ENCODE data around the gene MAP4K4.

The MAP4K4 gene

DNA sequence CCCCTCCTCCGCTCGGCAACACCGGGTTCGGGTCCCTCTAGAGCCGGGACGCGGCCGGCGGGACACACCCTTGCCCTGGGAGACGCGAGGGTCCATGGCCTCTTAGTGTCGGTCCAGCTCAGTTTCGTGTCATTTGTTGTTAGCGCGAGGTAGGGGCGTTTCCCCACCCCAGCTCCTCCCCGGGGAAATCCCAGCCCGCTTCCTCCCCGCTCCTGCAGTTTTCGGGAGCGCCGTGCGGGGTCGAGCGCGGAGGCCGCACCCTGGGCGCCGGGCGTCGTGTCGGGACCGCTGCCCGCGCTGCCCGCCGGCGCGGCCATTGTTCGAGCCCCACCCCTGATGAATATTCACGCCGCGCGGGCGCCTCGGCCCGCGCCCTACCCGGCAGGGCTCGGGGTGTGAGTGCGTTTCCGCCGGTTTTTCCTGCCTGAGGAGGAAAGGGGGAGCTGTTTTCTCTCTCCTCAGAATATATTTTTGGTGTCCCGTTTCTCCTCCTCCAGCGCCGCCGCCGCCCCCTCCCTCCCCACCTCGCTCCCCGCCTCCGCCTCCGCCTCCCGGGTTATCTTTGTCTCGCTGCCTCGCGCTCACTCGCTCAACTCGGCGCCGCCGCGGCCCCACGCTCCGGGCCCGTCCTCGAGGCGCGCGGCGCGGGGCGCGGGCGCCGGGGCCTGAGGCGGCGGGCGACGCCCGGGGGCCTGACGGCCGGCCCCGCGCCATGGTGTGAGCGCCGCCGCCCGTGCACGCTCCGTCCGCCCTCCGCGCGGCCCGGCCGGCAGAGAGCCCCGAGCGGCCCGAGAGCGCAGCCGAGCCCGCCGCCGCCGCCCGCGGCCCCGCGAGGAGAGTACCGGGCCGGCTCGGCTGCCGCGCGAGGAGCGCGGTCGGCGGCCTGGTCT lies at the start of gene MAP4K4:
Gene MAP4K4, plus strand, starts transcription at position 584 of the 890 bp plus-strand sequence. CDS start 374 bp downstream, outside the sequence.
- H3K27ac ChIP-seq = peak within 1 kb of the TSS; percentile 90
- DNase-seq (ENCODE audit: low read depth, low spot score) = no peak

GRCh38 chr2:101653469-101653868 lies 44.0 kb upstream of the MAP4K4 start:
- H3K27ac ChIP-seq = no peak overlapping the region
- no peak for DNase-seq (ENCODE audit: low read depth, low spot score)

- no peak overlapping the region for H3K27ac ChIP-seq
- no peak for DNase-seq (ENCODE audit: low read depth, low spot score)
These were observed 41.6 kb upstream of the MAP4K4 start for GRCh38 chr2:101655702-101656422.

DNA sequence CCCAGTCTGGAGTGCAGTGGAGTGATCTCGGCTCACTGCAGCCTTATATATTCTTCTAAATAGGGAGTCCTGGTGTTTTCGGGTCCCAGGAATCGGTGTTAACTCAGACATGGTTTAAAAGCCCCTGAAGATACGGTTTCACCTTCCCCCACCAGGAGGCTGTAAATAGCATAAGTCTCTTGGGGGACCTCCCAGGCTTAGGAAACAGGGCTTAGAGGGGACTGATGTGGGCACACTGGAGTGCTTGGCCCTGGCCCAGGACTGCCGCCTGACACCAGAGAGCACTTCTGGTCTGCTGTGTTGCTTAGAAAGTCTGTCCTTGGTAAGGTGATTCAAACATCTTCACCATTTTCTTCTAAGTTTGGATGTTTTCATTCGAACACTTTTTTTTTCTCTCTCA lies 39.7 kb upstream of the MAP4K4 start:
- no peak for DNase-seq (ENCODE audit: low read depth, low spot score)
- H3K27ac ChIP-seq = no peak overlapping the region

GRCh38 chr2:101658387-101658786 lies 39.1 kb upstream of the MAP4K4 start:
- DNase-seq (ENCODE audit: low read depth, low spot score) = no peak
- H3K27ac ChIP-seq = no peak overlapping the region

DNA sequence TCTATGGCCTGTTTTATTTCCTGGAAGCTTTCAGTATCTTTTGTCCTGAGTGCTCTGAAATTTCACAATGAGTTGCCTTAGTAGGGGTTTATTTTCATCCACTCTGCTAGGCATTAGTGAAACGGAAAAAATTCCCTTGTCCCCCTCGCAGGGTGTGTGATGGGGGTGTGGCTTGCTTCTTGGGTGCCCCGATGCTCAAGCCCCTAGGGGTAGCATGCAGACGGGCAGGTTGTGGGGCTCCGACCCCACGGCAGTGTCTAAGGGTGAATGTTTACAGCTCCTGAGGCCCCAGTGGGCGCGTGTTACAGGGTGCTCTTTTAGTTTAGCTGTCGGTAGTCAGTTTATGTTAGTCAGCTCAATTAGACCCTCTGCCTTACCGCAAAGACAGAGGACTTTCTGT lies 32.2 kb upstream of the MAP4K4 start:
- H3K27ac ChIP-seq = no peak overlapping the region
- no peak for DNase-seq (ENCODE audit: low read depth, low spot score)

GRCh38 chr2:101667823-101668222 lies 29.7 kb upstream of the MAP4K4 start:
- no peak overlapping the region for H3K27ac ChIP-seq
- DNase-seq (ENCODE audit: low read depth, low spot score) = no peak

GRCh38 chr2:101672047-101672446 lies 25.5 kb upstream of the MAP4K4 start:
- no peak overlapping the region for H3K27ac ChIP-seq
- DNase-seq (ENCODE audit: low read depth, low spot score) = no peak

DNA sequence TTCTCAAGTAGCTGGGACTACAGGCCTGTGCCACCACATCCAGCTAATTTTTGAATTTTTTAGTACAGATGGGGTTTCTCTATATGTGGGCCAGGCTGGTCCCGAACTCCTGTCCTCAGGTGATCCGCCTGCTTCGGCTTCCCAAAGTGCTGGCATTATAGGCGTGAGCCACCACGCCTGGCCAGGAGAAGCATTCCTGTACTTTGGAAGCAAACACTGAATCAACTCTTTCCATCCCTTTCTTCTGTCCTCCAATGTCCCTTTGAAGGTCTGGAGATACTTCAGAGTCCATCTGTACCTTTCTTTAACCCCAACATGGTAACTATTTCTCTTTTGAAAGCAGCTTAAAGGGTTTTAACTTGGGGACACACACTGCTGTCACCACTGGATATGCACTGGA lies 23.6 kb upstream of the MAP4K4 start:
- H3K27ac ChIP-seq = no peak overlapping the region
- no peak for DNase-seq (ENCODE audit: low read depth, low spot score)

DNA sequence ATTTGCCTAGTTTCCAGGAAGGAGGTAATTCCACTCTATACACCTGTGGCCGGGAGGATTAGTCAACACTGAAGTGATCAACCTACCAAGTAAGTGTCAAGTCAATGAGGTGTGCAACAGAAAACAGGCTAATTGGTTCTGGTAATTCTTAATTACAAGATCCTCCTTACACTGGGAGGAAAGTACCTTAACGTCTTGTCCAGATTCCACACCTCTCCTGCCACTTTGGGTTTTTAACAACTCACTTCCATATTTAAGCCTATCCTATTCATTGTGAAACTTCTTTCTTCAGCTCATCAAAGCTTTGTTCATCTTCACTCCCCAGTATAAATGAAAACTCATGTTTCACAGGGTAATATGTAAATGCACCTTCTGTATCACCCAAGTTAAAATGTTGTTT lies 22.0 kb upstream of the MAP4K4 start:
- no peak overlapping the region for H3K27ac ChIP-seq
- no peak for DNase-seq (ENCODE audit: low read depth, low spot score)

GRCh38 chr2:101676674-101677073 lies 20.8 kb upstream of the MAP4K4 start:
- H3K27ac ChIP-seq = no peak overlapping the region
- no peak for DNase-seq (ENCODE audit: low read depth, low spot score)

GRCh38 chr2:101677658-101678057 lies 19.8 kb upstream of the MAP4K4 start:
- H3K27ac ChIP-seq = no peak overlapping the region
- DNase-seq (ENCODE audit: low read depth, low spot score) = no peak

DNA sequence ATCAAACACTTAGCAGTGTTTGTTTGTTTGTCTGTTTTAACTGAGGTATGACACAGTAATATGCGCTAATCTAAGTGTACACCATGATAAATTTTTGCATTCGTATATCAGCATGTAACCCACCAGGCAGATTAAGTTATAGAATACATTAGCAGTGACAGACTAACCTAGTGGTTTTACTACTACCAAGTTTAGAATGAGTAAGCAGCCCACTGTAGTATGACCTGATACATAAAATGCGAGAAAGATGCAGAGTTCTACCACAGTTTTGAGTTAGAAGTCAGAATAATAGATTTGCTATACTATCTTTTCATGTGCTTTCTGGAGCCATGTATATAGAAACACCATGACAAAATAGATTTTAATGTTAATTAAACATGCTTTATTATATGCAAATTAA lies 19.1 kb upstream of the MAP4K4 start:
- DNase-seq (ENCODE audit: low read depth, low spot score) = no peak
- no peak overlapping the region for H3K27ac ChIP-seq

GRCh38 chr2:101679037-101679726 lies 18.3 kb upstream of the MAP4K4 start:
- no peak overlapping the region for H3K27ac ChIP-seq
- DNase-seq (ENCODE audit: low read depth, low spot score) = no peak

DNA sequence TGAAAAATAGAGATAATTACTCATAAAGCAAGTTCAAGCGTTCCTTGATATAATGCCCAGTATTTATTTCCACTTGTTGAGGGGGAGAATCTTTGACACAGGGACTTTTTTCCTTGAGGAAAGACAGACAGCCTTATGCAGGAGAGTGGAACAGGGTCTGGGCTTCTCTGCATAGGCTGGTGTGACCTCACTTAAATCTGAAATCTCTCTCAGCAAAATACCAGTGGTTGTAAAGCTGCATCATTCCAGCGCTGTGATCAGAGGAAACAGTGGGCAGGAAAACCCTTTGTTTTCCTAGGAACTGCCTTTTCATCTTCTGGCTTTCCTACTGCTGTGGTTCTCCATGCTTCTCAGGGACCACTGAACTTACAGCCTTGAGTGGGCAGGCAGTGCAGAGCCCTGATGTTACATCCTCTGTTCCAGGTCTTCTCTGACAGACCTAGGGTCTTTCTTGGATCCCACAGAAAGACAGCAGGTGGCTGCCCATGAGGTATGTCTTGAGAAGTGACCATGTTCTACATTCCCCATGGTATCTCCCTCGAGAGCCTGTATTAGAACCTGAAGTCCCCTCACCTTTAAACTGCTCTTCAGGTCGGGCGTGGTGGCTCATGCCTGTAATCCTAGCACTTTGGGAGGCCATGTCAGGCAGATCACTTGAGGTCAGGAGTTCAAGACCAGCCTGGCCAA lies 17.6 kb upstream of the MAP4K4 start:
- DNase-seq (ENCODE audit: low read depth, low spot score) = no peak
- no peak overlapping the region for H3K27ac ChIP-seq

DNA sequence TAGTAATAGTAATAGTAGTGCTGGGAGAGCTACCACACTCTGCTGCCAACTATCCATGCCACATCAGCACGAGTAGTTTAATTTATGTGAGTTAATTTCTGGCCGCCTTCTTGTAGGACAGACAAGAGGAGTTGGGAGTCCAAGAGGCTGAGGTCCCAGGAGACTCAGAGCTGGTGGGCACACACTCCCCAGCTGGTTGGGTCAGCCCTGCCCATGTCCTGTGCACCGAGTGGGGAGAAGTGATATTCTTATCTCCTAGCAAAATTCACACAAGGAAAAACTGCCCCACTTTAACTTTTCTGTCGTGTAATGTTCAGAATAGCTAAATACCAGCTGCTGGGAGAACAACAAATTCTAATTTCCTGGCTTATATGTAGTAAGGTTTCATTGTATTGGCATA lies 15.2 kb upstream of the MAP4K4 start:
- no peak overlapping the region for H3K27ac ChIP-seq
- no peak for DNase-seq (ENCODE audit: low read depth, low spot score)

DNA sequence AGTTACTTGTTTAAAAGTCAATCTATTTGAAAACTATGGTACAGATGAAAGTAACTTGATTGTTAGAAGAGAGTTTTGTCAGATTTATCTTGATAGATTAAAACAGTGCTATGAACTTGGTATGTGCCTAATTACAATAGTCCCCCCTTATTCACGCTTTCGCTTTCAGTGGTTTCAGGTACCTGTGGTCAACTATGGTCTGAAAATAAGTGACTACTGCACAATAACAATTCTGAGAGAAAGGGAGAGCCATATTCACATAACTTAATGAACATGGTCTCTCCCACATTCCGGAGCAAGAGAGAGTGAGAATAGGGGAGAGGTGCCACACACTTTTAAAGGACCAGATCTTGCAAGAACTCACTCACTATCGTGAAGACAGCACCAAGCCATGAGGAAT lies 13.2 kb upstream of the MAP4K4 start:
- no peak overlapping the region for H3K27ac ChIP-seq
- no peak for DNase-seq (ENCODE audit: low read depth, low spot score)

DNA sequence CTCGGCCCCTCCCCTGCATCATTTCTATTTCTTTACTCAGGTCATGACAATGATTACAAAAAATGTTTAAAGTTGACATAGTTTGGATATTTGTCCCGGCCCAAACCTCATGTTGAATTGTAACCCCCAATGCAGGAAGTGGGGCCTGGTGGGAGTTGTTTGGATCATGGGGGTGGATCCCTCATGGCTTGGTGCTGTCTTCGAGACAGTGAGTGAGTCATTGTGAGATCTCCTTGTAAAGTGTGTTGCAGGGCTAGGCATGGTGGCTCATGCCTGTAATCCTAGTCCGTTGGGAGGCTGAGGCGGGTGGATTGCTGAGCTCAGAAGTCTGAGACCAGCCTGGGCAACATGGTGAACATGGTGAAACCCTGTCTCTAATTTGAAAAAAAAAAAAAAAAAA lies 9.2 kb upstream of the MAP4K4 start:
- DNase-seq (ENCODE audit: low read depth, low spot score) = no peak
- no peak overlapping the region for H3K27ac ChIP-seq

DNA sequence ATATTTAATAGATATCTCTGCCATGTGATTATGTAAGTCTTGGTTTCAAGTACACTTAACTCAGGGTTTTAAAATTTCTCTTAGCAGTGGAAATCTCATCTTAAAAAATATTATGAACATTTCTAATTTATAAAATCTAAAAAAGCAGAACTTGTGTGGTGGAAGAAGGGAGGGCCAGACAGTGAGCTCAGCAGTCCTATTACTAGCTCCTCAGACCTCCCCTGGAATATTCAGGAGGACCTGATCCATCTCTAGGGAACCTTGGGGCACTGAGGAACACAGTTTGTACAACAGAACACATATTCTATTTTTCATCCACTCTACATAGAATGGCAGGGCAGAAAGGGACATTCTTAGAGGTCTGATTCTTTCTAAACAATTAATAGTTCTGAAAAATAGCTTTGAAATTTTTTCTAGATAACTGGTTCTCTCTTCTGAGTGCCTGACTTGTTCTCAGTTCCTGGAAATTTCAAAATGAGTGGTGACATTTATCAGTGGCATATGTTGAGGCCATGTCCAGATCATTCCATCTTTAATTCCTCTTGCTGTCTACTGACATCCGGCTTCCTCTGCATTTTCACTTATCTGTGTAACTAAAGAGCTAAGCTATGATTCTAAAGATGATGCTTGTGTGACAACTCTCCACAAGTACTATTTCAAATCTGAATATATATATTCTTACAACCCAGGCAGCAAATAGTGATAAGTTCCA lies 8.2 kb upstream of the MAP4K4 start:
- H3K27ac ChIP-seq = no peak overlapping the region

More for the DNA sequence above, 8.2 kb upstream of the MAP4K4 start:
- no peak for DNase-seq (ENCODE audit: low read depth, low spot score)

Measured in epithelial cell of prostate (primary cell).